Esophagus muscularis mucosa (tissue), 4 donors: ENCODE results near the gene HIC1. TPM values are rescaled to one million over a fixed set of nuclear protein-coding genes. Genes with fewer than 3 reads are reported as not detected.

Experiments
- DNase-seq: peaks from one replicate; pipeline ENCODE4 v3.0.0-alpha.2; 2017; ENCODE audit errors: extremely low spot score
- H3K27ac ChIP-seq, 4 donors: fragments of 200-600 bp; sonication (generic); replicated peaks in 1 of 4; 1 replicate in 3 of 4; 2 replicates in 1 of 4; pipeline ENCODE4 v1.5.1; 2016 to 2019; ENCODE audit warnings: mild to moderate bottlenecking in 1 of 4
- H3K27me3 ChIP-seq, 4 donors: fragments of 200-600 bp; sonication (generic); one replicate each; pipeline versions ENCODE4 v1.5.1 to v1.6.0; 2016 to 2019
- H3K36me3 ChIP-seq, 4 donors: fragments of 200-600 bp; sonication (generic); one replicate each; pipeline ENCODE4 v1.5.1; 2016 to 2019
- H3K4me1 ChIP-seq, 4 donors: fragments of 200-600 bp; sonication (generic); one replicate each; pipeline ENCODE4 v1.5.1; 2016 to 2019
- H3K4me3 ChIP-seq, 4 donors: fragments of 200-600 bp; sonication (generic); 1 replicate in 2 of 4; 2 replicates in 2 of 4; pipeline ENCODE4 v1.5.1; 2016 to 2019; ENCODE audit warnings: mild to moderate bottlenecking in 4 of 4, moderate library complexity in 1 of 4
- H3K9me3 ChIP-seq, 4 donors: fragments of 200-600 bp; sonication (generic); 1 replicate in 3 of 4; 2 replicates in 1 of 4; pipeline ENCODE4 v1.5.1; 2016 to 2019
- CTCF ChIP-seq, 3 experiments: fragments of 200-600 bp in 2 of 3; fragments of 450-650 bp in 1 of 3; sonication (generic) in 2 of 3; IDR thresholded peaks; one replicate each; pipeline ENCODE4 v1.5.1; 2017 to 2019; ENCODE audit warnings: antibody characterized with exemption in 3 of 3, mild to moderate bottlenecking in 2 of 3, moderate library complexity in 1 of 3
- EP300 ChIP-seq: sonication (generic); formaldehyde crosslinking; IDR thresholded peaks from one replicate; pipeline ENCODE4 v1.6.1; 2017; ENCODE audit warnings: antibody characterized with exemption
- POLR2A ChIP-seq: fragments of 450-650 bp; IDR thresholded peaks from one replicate; pipeline ENCODE4 v1.6.1; 2017; ENCODE audit warnings: antibody characterized with exemption, moderate library complexity, mild to moderate bottlenecking, low read depth
- POLR2AphosphoS5 ChIP-seq, 2 donors: sonication (generic); formaldehyde crosslinking; IDR thresholded peaks; one replicate each; pipeline ENCODE4 v1.6.1; 2017; ENCODE audit warnings: antibody characterized with exemption in 2 of 2
- WGBS: methylation state at CpG from one replicate; pipeline ENCODE4 v1.1.5; 2018; 5-methylcytosine and 5-hydroxymethylcytosine counted together
- intact Hi-C: fragments of 100-400 bp; cut with DNase I; formaldehyde crosslinking; loops from one replicate; pipeline ENCODE4 v1.15.1; 2023
- total RNA-seq, 4 donors: library from RNA; depleted of rRNA; stranded (reverse); fragments of >200 nt; gene quantifications; one replicate each; pipeline versions ENCODE4 v1.1.0 to v1.2.1, GENCODE V29; 2016

Gene HIC1
- total RNA-seq, 4 donors from 2014 or later: 48.6 to 86.4 (median 54.9) TPM

- WGBS: 49% methylated on average over 10 of the region's 10 CpGs
- Histone ChIP-seq H3K4me3 (no peak overlapping the region), H3K36me3 (peaks cover 0 to 15% (median 0%) of the 10 kb centered on the region in 4 donors), H3K9me3 (no peaks in the 10 kb centered on the region), H3K27ac (peak overlapping the region; percentile 77 to 87 (median 82)), H3K4me1 (peaks cover 83 to 88% (median 86%) of the 10 kb centered on the region in 4 donors), H3K27me3 (no peaks in the 10 kb centered on the region)
- no peak for DNase-seq
- no peak for TF ChIP-seq POLR2A
- TF ChIP-seq CTCF (IDR thresholded peaks at IDR 0.05): no peak
- peak; percentile 40 to 43 for TF ChIP-seq POLR2AphosphoS5 (IDR thresholded peaks at IDR 0.05)
- intact Hi-C loops: no loop called here
Observed at GRCh38 chr17:2087597-2088211, 32.8 kb downstream of the HIC1 start.

GRCh38 chr17:2089021-2089422, 34.1 kb downstream of the HIC1 start:
- Histone ChIP-seq H3K27me3 (no peaks in the 10 kb centered on the region), H3K4me1 (peaks cover 71 to 75% (median 75%) of the 10 kb centered on the region in 4 donors), H3K4me3 (peak overlapping the region; percentile 40 to 46 (median 44)), H3K9me3 (no peaks in the 10 kb centered on the region), H3K36me3 (peaks cover 0 to 15% (median 0%) of the 10 kb centered on the region in 4 donors), H3K27ac (peak overlapping the region; percentile 77 to 87 (median 82))
- intact Hi-C loops: no loop called here
- DNase-seq: no peak
- WGBS: 22% methylated on average over 6 of the region's 8 CpGs
- TF ChIP-seq EP300: no peak
- no peak for TF ChIP-seq CTCF (IDR thresholded peaks at IDR 0.05)
- TF ChIP-seq POLR2A: no peak

GRCh38 chr17:2090210-2090641, 35.3 kb downstream of the HIC1 start:
- TF ChIP-seq POLR2A: no peak
- TF ChIP-seq POLR2AphosphoS5 (IDR thresholded peaks at IDR 0.05): no peak
- no peak for TF ChIP-seq CTCF (IDR thresholded peaks at IDR 0.05)
- TF ChIP-seq EP300: no peak
- intact Hi-C loops: no loop called here
- Histone ChIP-seq H3K9me3 (no peaks in the 10 kb centered on the region), H3K27ac (peak overlapping the region; percentile 77 to 87 (median 82)), H3K36me3 (peaks cover 0 to 11% (median 0%) of the 10 kb centered on the region in 4 donors), H3K4me3 (peak overlapping the region in 1 of 4 donors; percentile 45), H3K27me3 (no peaks in the 10 kb centered on the region), H3K4me1 (peaks cover 66 to 70% (median 68%) of the 10 kb centered on the region in 4 donors)
- no peak for DNase-seq
- WGBS: 56% methylated on average over 9 of the region's 9 CpGs

GRCh38 chr17:2090804-2091534, 36.1 kb downstream of the HIC1 start:
- no peaks in the 10 kb centered on the region for H3K27me3 ChIP-seq
- H3K4me3 ChIP-seq: no peak overlapping the region
- H3K9me3 ChIP-seq: no peaks in the 10 kb centered on the region
- peaks cover 63 to 68% (median 66%) of the 10 kb centered on the region in 4 donors for H3K4me1 ChIP-seq
- intact Hi-C loops: no loop called here
- H3K36me3 ChIP-seq: peaks cover 0 to 9% (median 0%) of the 10 kb centered on the region in 4 donors
- 23% methylated on average over 2 of the region's 2 CpGs for whole genome bisulfite sequencing
- DNase-seq: no peak
- H3K27ac ChIP-seq: peak overlapping the region; percentile 77 to 87 (median 82)
- TF ChIP-seq POLR2AphosphoS5 (IDR thresholded peaks at IDR 0.05) (peak; percentile 63 to 75), CTCF (IDR thresholded peaks at IDR 0.05) (peak in 2 of 3 experiments; percentile 21 to 47), EP300 (no peak), POLR2A (no peak)
